DND-41 (cell line): Measurements from ENCODE around the gene TMEM186.
"Not testable (repeated sequence)": the region's sequence is repeated elsewhere in the genome, so short reads cannot be mapped to it uniquely, and the experiment has no call there.

Source experiments
- ATAC-seq: fragments of 200-7000 bp; cut with Tn5 transposase; 3 replicates; pipeline ENCODE4 v1.9.1; 2021; ENCODE audit warnings: low read depth; ENCODE audit not compliant: insufficient read depth
- DNase-seq: peaks from one replicate; pipeline ENCODE4 v3.0.0-alpha.2; 2020
- H2AFZ ChIP-seq: 2 replicates; pipeline ENCODE4 v1.6.0; 2012; ENCODE audit warnings: low read depth, low read length
- H3K27ac ChIP-seq: 2 replicates; pipeline ENCODE4 v1.5.1; 2012; ENCODE audit warnings: low read length, inconsistent platforms
- H3K27me3 ChIP-seq: fragments of 200-600 bp; sonication (generic); 2 replicates; pipeline ENCODE4 v1.6.0; 2012; ENCODE audit warnings: low read length, mild to moderate bottlenecking, inconsistent platforms; ENCODE audit not compliant: insufficient read depth, poor library complexity
- H3K36me3 ChIP-seq: 2 replicates; pipeline ENCODE4 v1.5.1; 2012; ENCODE audit warnings: low read length, inconsistent platforms; ENCODE audit not compliant: insufficient read depth
- H3K4me1 ChIP-seq: 2 replicates; pipeline ENCODE4 v1.5.1; 2012; ENCODE audit warnings: mild to moderate bottlenecking, low read length; ENCODE audit not compliant: insufficient read depth
- H3K4me2 ChIP-seq: 2 replicates; pipeline ENCODE4 v1.6.0; 2012; ENCODE audit warnings: mild to moderate bottlenecking, moderate library complexity, low read length, inconsistent platforms; ENCODE audit not compliant: insufficient read depth
- H3K4me3 ChIP-seq, 2 experiments: fragments of 200-600 bp in 1 of 2; shearing (Covaris generic) in 1 of 2; 2 replicates each; pipeline ENCODE4 v1.5.1; 2012 to 2016; ENCODE audit warnings: inconsistent platforms in 2 of 2, low read length in 2 of 2, mild to moderate bottlenecking in 2 of 2, low read depth in 1 of 2, moderate library complexity in 1 of 2
- H3K79me2 ChIP-seq: 2 replicates; pipeline ENCODE4 v1.6.0; 2012; ENCODE audit warnings: low read length, inconsistent platforms; ENCODE audit not compliant: insufficient read depth
- H3K9ac ChIP-seq: 2 replicates; pipeline ENCODE4 v1.6.0; 2012; ENCODE audit warnings: low read depth, mild to moderate bottlenecking, inconsistent platforms, low read length, moderate library complexity
- H3K9me3 ChIP-seq: 2 replicates; pipeline ENCODE4 v1.5.1; 2012; ENCODE audit warnings: low read length, moderate library complexity, mild to moderate bottlenecking, inconsistent platforms; ENCODE audit not compliant: insufficient read depth, severe bottlenecking
- H4K20me1 ChIP-seq: 2 replicates; pipeline ENCODE4 v1.6.0; 2012; ENCODE audit warnings: low read length; ENCODE audit not compliant: insufficient read depth
- CTCF ChIP-seq: IDR thresholded peaks from 2 replicates; pipeline ENCODE4 v1.5.1; 2012; ENCODE audit warnings: borderline replicate concordance, low read length, moderate library complexity, mild to moderate bottlenecking; ENCODE audit not compliant: poor library complexity, severe bottlenecking; ENCODE audit errors: extremely low read depth
- EZH2 ChIP-seq: IDR thresholded peaks from 3 replicates; pipeline ENCODE4 v1.6.1; 2012; ENCODE audit warnings: borderline replicate concordance, low read depth, mild to moderate bottlenecking, moderate library complexity, low read length, inconsistent platforms; ENCODE audit not compliant: severe bottlenecking

The TMEM186 gene

GRCh38 chr16:8804313-8804712 is 6.9 kb upstream of the TMEM186 start:
- Histone ChIP-seq H3K27me3 (no peaks in the 10 kb centered on the region), H2AFZ (no peak overlapping the region), H3K36me3 (peaks cover 91% of the 10 kb centered on the region), H3K9ac (no peak overlapping the region), H4K20me1 (peaks cover 42% of the 10 kb centered on the region; the same call in 1 of the 2 replicates), H3K27ac (no peak overlapping the region), H3K4me1 (peaks cover 21% of the 10 kb centered on the region), H3K4me3 (no peak overlapping the region), H3K79me2 (peaks cover 93% of the 10 kb centered on the region), H3K4me2 (no peak overlapping the region), H3K9me3 (no peaks in the 10 kb centered on the region)
- DNase-seq: no peak
- no peak for TF ChIP-seq EZH2
- no peak for TF ChIP-seq CTCF
- no peak for ATAC-seq

GRCh38 chr16:8803733-8804132 is 6.3 kb upstream of the TMEM186 start:
- H3K4me2 ChIP-seq, H3K9me3 ChIP-seq, H3K4me3 ChIP-seq, H3K27me3 ChIP-seq, H2AFZ ChIP-seq, H3K9ac ChIP-seq, H3K27ac ChIP-seq, DNase-seq, ATAC-seq: not testable (repeated sequence)
- Histone ChIP-seq H4K20me1 (peaks cover 46% of the 10 kb centered on the region; the same call in 1 of the 2 replicates), H3K4me1 (peaks cover 27% of the 10 kb centered on the region), H3K79me2 (peaks cover 94% of the 10 kb centered on the region), H3K36me3 (peaks cover 88% of the 10 kb centered on the region)

- Histone ChIP-seq H3K4me2 (no peak overlapping the region), H3K4me3 (no peak overlapping the region), H3K4me1 (peaks cover 34% of the 10 kb centered on the region), H3K9ac (no peak overlapping the region), H3K79me2 (peaks cover 95% of the 10 kb centered on the region), H3K27ac (no peak overlapping the region), H4K20me1 (peaks cover 45% of the 10 kb centered on the region; the same call in 1 of the 2 replicates), H2AFZ (no peak overlapping the region), H3K27me3 (no peaks in the 10 kb centered on the region), H3K36me3 (peaks cover 68% of the 10 kb centered on the region), H3K9me3 (no peaks in the 10 kb centered on the region)
- ATAC-seq (no peak), DNase-seq (no peak)
- TF ChIP-seq CTCF (no peak), EZH2 (no peak)
Measured at GRCh38 chr16:8801701-8802100, 4.3 kb upstream of the TMEM186 start.

GRCh38 chr16:8798535-8799157 is 1.2 kb upstream of the TMEM186 start:
- peaks cover 46% of the 10 kb centered on the region for H3K36me3 ChIP-seq
- no peak overlapping the region for H2AFZ ChIP-seq
- H3K79me2 ChIP-seq: peaks cover 96% of the 10 kb centered on the region
- no peaks in the 10 kb centered on the region for H3K9me3 ChIP-seq
- DNase-seq (no peak), ATAC-seq (no peak)
- peak overlapping the region; percentile 89 for H3K4me2 ChIP-seq
- H4K20me1 ChIP-seq: peaks cover 34% of the 10 kb centered on the region; the same call in 1 of the 2 replicates
- H3K27ac ChIP-seq: peak overlapping the region; percentile 81
- peaks cover 62% of the 10 kb centered on the region for H3K4me1 ChIP-seq
- H3K9ac ChIP-seq: peak overlapping the region; percentile 81
- TF ChIP-seq EZH2 (no peak), CTCF (no peak)
- peak overlapping the region; percentile 83 to 90; a peak in 3 of 4 replicates for H3K4me3 ChIP-seq
- H3K27me3 ChIP-seq: no peaks in the 10 kb centered on the region
